GM12878 (cell line): ENCODE data around the gene UNC5B. TPM values are rescaled to one million over a fixed set of nuclear protein-coding genes. Genes with fewer than 3 reads are reported as not detected.

Source experiments
- ATAC-seq: fragments of 200-7000 bp; cut with Tn5 transposase; 3 replicates; pipeline ENCODE4 v1.9.1; 2020; ENCODE audit warnings: mild to moderate bottlenecking, moderate library complexity
- BruUV-seq: library from RNA; stranded (reverse); fragments of 400-500 nt; replicated peaks from 2 replicates; lab custom pipeline; 2021; lab: Mats Ljungman, UMichigan
- CTCF ChIA-PET: fragments of 300-600 bp; sonication (Branson Sonifier 250); formaldehyde crosslinking; extraction: SDS; loops from one replicate; lab custom pipeline; 2021; ENCODE audit warnings: inconsistent platforms; lab: Yijun Ruan, JAX
- POLR2A ChIA-PET: fragments of 350-600 bp; formaldehyde crosslinking; extraction: SDS; loops from one replicate; lab custom pipeline; 2021; ENCODE audit warnings: inconsistent platforms; lab: Charles Lee
- RAD21 ChIA-PET: fragments of 300-600 bp; sonication (Branson Sonifier 250); formaldehyde crosslinking; loops from one replicate; lab custom pipeline; 2023; ENCODE audit warnings: antibody characterized with exemption; ENCODE audit not compliant: unreplicated experiment; lab: Charles Lee
- SMC1A ChIA-PET: fragments of 300-600 bp; sonication (Branson Sonifier 250); formaldehyde crosslinking; loops from one replicate; lab custom pipeline; 2023; ENCODE audit not compliant: unreplicated experiment, uncharacterized antibody; lab: Charles Lee
- DNase-seq: peaks from one replicate; pipeline ENCODE4 v3.0.0-alpha.2; 2011; ENCODE audit warnings: low read depth, low spot score
- FAIRE-seq: peaks from 3 replicates; lab custom pipeline; 2011; peaks lifted over from hg19 to GRCh38; lab: Jason Lieb, UNC
- H2AFZ ChIP-seq: 2 replicates; pipeline ENCODE4 v1.6.0; 2011; ENCODE audit warnings: low read depth, low read length, control low read depth; ENCODE audit not compliant: control insufficient read depth
- H3K27ac ChIP-seq: 2 replicates; pipeline ENCODE4 v1.5.1; 2011; ENCODE audit warnings: control low read depth; ENCODE audit not compliant: control insufficient read depth, insufficient read depth
- H3K27me3 ChIP-seq, 2 experiments: replicated peaks in 1 of 2; 2 replicates each; pipeline versions ENCODE4 v1.6.0 to v1.6.1; 2011; ENCODE audit warnings: low read length in 1 of 2; ENCODE audit not compliant: control insufficient read depth in 2 of 2, insufficient read depth in 2 of 2
- H3K36me3 ChIP-seq, 2 experiments: 2 replicates each; pipeline ENCODE4 v1.5.1; 2011; ENCODE audit warnings: low read length in 1 of 2; ENCODE audit not compliant: control insufficient read depth in 2 of 2, insufficient read depth in 2 of 2
- H3K4me1 ChIP-seq: 2 replicates; pipeline ENCODE4 v1.6.1; 2011; ENCODE audit warnings: mild to moderate bottlenecking, low read length, moderate library complexity, mixed read lengths; ENCODE audit not compliant: control insufficient read depth, insufficient read depth
- H3K4me2 ChIP-seq: 2 replicates; pipeline ENCODE4 v1.6.0; 2011; ENCODE audit warnings: control low read depth; ENCODE audit not compliant: control insufficient read depth, insufficient read depth
- H3K4me3 ChIP-seq: fragments of 200-600 bp; sonication (generic); 2 replicates; pipeline ENCODE4 v1.5.1; 2016
- H3K79me2 ChIP-seq: 2 replicates; pipeline ENCODE4 v1.6.0; 2011; ENCODE audit warnings: low read length; ENCODE audit not compliant: control insufficient read depth, insufficient read depth
- H3K9ac ChIP-seq: 2 replicates; pipeline ENCODE4 v1.8.0; 2011; ENCODE audit warnings: low read length, control low read depth, mixed read lengths; ENCODE audit not compliant: control insufficient read depth, insufficient read depth
- H3K9me3 ChIP-seq: replicated peaks from 3 replicates; pipeline ENCODE4 v1.5.1; 2011; ENCODE audit warnings: mild to moderate bottlenecking, low read length; ENCODE audit not compliant: control insufficient read depth, insufficient read depth
- H4K20me1 ChIP-seq: 2 replicates; pipeline ENCODE4 v1.6.0; 2011; ENCODE audit not compliant: control insufficient read depth, insufficient read depth
- ATF3 ChIP-seq: IDR thresholded peaks from 2 replicates; pipeline ENCODE4 v1.6.1; 2011; ENCODE audit warnings: low read depth, mild to moderate bottlenecking, low read length, moderate library complexity, borderline replicate concordance; ENCODE audit errors: extremely low read depth
- BCLAF1 ChIP-seq: fragments of 450-650 bp; IDR thresholded peaks from 2 replicates; pipeline ENCODE4 v1.6.1; 2017; ENCODE audit warnings: antibody characterized with exemption, mild to moderate bottlenecking, moderate library complexity
- CBFB ChIP-seq: IDR thresholded peaks from 2 replicates; pipeline ENCODE4 v1.6.1; 2016; ENCODE audit warnings: antibody characterized with exemption, low read depth
- EGR1 ChIP-seq, 2 experiments: IDR thresholded peaks; 1 replicate in 1 of 2; 2 replicates in 1 of 2; pipeline ENCODE4 v1.6.1; 2011 to 2012; ENCODE audit warnings: low read depth in 2 of 2, low read length in 2 of 2, borderline replicate concordance in 1 of 2, mild to moderate bottlenecking in 1 of 2, moderate library complexity in 1 of 2
- HCFC1 ChIP-seq: fragments of 150-350 bp; IDR thresholded peaks from 2 replicates; pipeline ENCODE4 v1.6.1; 2014; ENCODE audit warnings: low read length
- IRF3 ChIP-seq: fragments of 450-650 bp; IDR thresholded peaks from 2 replicates; pipeline ENCODE4 v1.6.1; 2014; ENCODE audit warnings: mild to moderate bottlenecking
- KAT2A ChIP-seq: conservative IDR thresholded peaks from 2 replicates; pipeline ENCODE4 v1.6.1; 2011; ENCODE audit warnings: low read depth, low read length; ENCODE audit not compliant: control insufficient read depth
- SREBF1 ChIP-seq: IDR thresholded peaks from 2 replicates; pipeline ENCODE4 v1.6.1; 2012; ENCODE audit warnings: mild to moderate bottlenecking, low read length
- SREBF2 ChIP-seq: IDR thresholded peaks from 2 replicates; pipeline ENCODE4 v1.6.1; 2012; ENCODE audit warnings: mild to moderate bottlenecking, low read length
- STAT1 ChIP-seq: fragments of 450-650 bp; conservative IDR thresholded peaks from 2 replicates; pipeline ENCODE4 v1.6.1; 2014; ENCODE audit warnings: antibody characterized with exemption, mild to moderate bottlenecking
- SUPT20H ChIP-seq: IDR thresholded peaks from 2 replicates; pipeline ENCODE4 v1.6.1; 2011; ENCODE audit warnings: low read depth, mild to moderate bottlenecking, low read length, moderate library complexity, borderline replicate concordance; ENCODE audit not compliant: control insufficient read depth
- TCF7 ChIP-seq: IDR thresholded peaks from 2 replicates; pipeline ENCODE4 v1.6.1; 2014; ENCODE audit warnings: antibody characterized with exemption, borderline replicate concordance
- ZNF24 ChIP-seq: fragments of 450-650 bp; IDR thresholded peaks from 2 replicates; pipeline ENCODE4 v1.6.1; 2017; ENCODE audit warnings: antibody characterized with exemption, mild to moderate bottlenecking
- WGBS: methylation state at CpG from one replicate; pipeline ENCODE4 v1.1.6; 2016; ENCODE audit warnings: low lambda C conversion rate; ENCODE audit not compliant: insufficient replicate concordance, insufficient coverage; ENCODE audit errors: missing lambda C conversion rate; 5-methylcytosine and 5-hydroxymethylcytosine counted together
- in situ Hi-C: fragments of 300-500 bp; cut with MboI; formaldehyde crosslinking; loops from 9 replicates; pipeline ENCODE4 v1.14.3; 2018; ENCODE audit warnings: mixed read lengths
- intact Hi-C: fragments of 100-400 bp; cut with micrococcal nuclease; formaldehyde crosslinking; loops from one replicate; pipeline ENCODE4 v1.14.2; 2022; ENCODE audit not compliant: unreplicated experiment
- polyA plus RNA-seq, 11 experiments: library from polyadenylated mRNA; depleted of rRNA in 4 of 11; unstranded in 6 of 11; stranded (reverse) in 5 of 11; fragments of >200 nt; fragmentation: Nextera tagmentation in 4 of 11; fragmentation: Illumina TruSeq in 1 of 11; extraction: Ambion mirVana in 4 of 11; extraction: Trizol in 1 of 11; gene quantifications; 1 replicate in 1 of 11; 2 replicates in 10 of 11; pipeline versions ENCODE4 v1.2.1 to v1.2.3, GENCODE V29; 2011 to 2016; ENCODE audit warnings: inconsistent platforms in 2 of 11, missing spikeins in 2 of 11, low read depth in 1 of 11
- total RNA-seq, 4 experiments: library from RNA; depleted of rRNA in 3 of 4; stranded (reverse); fragments of >200 nt in 3 of 4; fragmentation: Illumina TruSeq in 1 of 4; extraction: Trizol in 1 of 4; gene quantifications; 2 replicates each; pipeline versions ENCODE4 v1.2.1 to v1.2.3, GENCODE V29; 2013 to 2021

The UNC5B gene
- total and polyA plus RNA-seq, 10 of the 15 experiments (the other 5 are each of a cell fraction or from before 2014, with no cell fraction given) = 0.03 to 0.08 TPM; not detected in 8

GRCh38 chr10:71268758-71269157, 56.4 kb downstream of the UNC5B start:
- no TSS peak for BruUV-seq
- ChIA-PET RAD21 (interaction anchor here (0.5 kb wide), 1 partner anchor 1026 kb away, joined by 3 read pairs; no protein-coding TSS in a partner anchor), SMC1A (no interaction called here), POLR2A (no interaction called here), CTCF (no interaction called here)
- intact Hi-C loops = loop anchor here (5.0 kb wide), 1 partner anchor 341 kb away; no protein-coding TSS in a partner anchor
- Histone ChIP-seq H3K9ac (no peak overlapping the region), H3K79me2 (no peaks in the 10 kb centered on the region), H3K27ac (no peak overlapping the region), H3K4me2 (no peak overlapping the region), H3K36me3 (no peaks in the 10 kb centered on the region), H3K27me3 (peaks cover 0 to 2% of the 10 kb centered on the region in 2 experiments; a peak in 2 of 4 replicates), H2AFZ (no peak overlapping the region), H3K4me3 (no peak overlapping the region), H4K20me1 (no peaks in the 10 kb centered on the region), H3K4me1 (no peaks in the 10 kb centered on the region), H3K9me3 (no peaks in the 10 kb centered on the region)
- no peak for TF ChIP-seq HCFC1
- TF ChIP-seq ATF3 = no peak
- TF ChIP-seq TCF7 = no peak
- no peak for TF ChIP-seq SREBF2
- no peak for TF ChIP-seq SUPT20H
- TF ChIP-seq CBFB = no peak
- TF ChIP-seq IRF3 = no peak
- no peak for TF ChIP-seq EGR1 (IDR thresholded peaks at IDR 0.05; ENCODE audit: borderline replicate concordance in 1 of 2, low read depth in 2 of 2, low read length in 2 of 2)
- TF ChIP-seq KAT2A = no peak
- TF ChIP-seq ZNF24 = no peak
- no peak for TF ChIP-seq BCLAF1
- TF ChIP-seq STAT1 = no peak
- no peak for TF ChIP-seq SREBF1
- no peak for ATAC-seq
- in situ Hi-C loops = no loop called here
- WGBS = 12% methylated on average over 11 of the region's 11 CpGs
- DNase-seq = no peak
- FAIRE-seq = no peak
